GM21526 (cell line): ENCODE results near the gene C4orf46.
A peak's percentile ranks its signal among the peaks of the same experiment; 100 is the strongest.

Source experiments
- ATAC-seq: cut with Tn5 transposase; IDR thresholded peaks from one replicate; pipeline ENCODE4 v1.9.1; 2021; ENCODE audit warnings: moderate library complexity; ENCODE audit not compliant: unreplicated experiment, low FRiP score

Gene C4orf46

GRCh38 chr4:158656439-158656838, 15.2 kb downstream of the C4orf46 start:
- ATAC-seq: no peak

- ATAC-seq: no peak
Observed at GRCh38 chr4:158652920-158653319, 18.8 kb downstream of the C4orf46 start.

GRCh38 chr4:158649111-158649680, 22.5 kb downstream of the C4orf46 start:
- ATAC-seq: no peak

DNA sequence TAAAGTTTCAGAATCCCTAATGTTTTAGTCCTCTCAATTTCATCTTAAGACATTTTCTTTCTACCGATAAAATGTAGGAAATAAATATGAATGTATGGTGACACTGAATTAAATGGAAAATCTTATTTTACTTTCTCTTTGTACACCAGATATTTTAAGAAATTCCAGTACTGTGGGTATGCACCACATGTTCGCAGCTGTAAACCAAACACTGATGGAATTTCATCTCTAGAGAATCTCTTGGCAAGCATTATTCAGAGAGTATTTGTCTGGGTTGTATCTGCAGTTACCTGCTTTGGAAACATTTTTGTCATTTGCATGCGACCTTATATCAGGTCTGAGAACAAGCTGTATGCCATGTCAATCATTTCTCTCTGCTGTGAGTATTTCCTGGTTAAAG, 26.9 kb downstream of the C4orf46 start:
- ATAC-seq: no peak

DNA sequence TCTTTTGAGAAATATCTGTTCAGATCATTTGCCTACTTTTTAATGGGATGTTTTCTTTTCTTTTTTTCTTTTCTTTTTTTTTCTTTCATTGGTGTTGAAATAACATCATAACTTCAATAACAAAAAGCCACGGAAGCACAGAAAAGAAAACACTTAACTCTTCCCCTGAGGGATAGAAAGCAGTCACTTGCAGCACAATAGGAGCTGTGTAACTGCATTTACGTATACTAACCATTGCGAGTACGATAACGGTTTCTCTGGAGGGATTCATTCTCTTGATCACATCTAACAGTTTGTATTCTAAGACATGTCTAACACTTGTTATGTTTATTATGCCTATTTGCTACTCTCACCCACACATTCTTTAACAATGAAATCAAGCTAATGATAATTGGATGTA, 27.3 kb downstream of the C4orf46 start:
- ATAC-seq: no peak

DNA sequence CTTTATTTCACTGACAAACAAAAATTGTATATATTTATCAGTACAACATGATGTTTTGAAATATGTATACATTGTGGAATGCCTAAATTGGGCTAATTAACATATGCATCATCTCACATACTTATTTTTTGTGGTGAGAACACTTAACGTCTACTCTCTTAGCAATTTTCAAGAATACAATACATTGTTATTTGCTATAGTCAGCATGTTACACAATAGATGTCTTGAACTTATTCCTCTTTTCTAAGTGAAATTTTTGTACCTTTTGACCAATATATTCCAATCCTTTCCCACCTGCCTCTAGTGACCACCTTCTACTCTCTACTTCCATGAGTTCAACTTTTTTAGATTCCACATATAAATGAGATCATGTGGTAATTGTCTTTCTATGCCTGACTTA, 35.1 kb downstream of the C4orf46 start:
- no peak for ATAC-seq

- ATAC-seq: no peak
Observed at GRCh38 chr4:158630893-158631292, 40.8 kb downstream of the C4orf46 start.

DNA sequence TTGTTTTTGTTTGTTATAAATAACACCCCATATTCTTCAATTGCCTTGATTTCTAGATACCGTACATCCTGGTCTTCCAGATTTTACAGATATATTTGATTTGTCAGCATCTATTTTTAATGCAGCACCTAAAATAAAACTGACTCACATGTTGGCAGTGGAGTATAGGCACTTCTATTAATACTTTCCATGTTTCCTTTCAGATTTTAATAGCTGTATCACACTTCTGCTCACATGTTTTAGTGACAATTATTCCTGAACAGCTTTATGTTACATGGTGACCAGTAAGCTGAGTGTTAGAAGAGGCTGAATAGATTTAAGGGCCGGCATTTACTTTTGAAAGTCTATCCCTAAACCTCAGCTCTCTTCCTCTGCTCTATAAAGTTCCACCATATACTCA, 46.1 kb downstream of the C4orf46 start:
- ATAC-seq: no peak

DNA sequence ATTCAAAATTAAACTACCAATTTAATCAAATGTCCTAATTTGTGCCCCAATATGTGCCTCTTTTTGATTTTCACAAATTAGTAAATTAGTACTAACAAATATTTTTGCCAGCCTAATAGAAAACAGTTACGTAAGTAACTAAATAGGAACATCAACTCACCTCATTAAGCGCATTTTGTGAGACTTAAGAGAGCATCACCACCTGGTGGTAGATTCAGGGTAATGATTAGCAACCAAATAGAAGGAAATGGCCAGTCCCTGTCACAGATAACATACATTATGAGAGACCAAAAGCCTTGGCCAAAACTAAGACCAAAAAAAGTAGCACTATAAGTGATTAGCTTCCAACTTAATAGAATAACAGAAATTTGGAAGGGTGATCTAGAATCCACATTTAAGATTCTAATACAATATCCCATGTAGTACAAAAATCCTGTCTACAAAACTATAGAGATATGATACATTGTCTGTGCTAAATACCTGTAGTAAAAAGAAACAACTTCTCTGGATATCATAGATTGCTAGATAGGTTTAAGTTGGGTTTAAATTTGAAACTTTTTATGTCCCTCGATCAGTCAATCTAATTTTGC, 46.7 kb downstream of the C4orf46 start:
- peak; percentile 95 for ATAC-seq

GRCh38 chr4:158622251-158622650, 49.4 kb downstream of the C4orf46 start:
- ATAC-seq: no peak

DNA sequence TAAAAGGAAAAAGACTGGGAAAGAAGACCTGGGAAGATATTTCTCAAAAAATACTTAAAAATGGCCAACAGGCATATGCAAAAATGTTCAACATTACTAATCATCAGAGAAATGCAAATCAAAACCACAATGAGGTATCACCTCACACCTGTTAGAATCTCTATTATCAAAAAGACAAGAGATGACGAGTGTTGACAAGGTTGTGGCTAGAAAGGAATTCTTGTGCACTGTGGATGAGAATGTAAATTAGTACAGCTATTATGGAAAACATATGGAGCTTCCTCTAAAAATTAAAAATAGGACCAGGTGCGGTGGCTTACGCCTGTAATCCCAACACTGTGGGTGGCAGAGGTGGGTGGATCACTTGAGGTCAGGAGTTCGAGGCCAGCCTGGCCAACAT, 50.0 kb downstream of the C4orf46 start:
- ATAC-seq: no peak

GRCh38 chr4:158617956-158618355, 53.7 kb downstream of the C4orf46 start:
- no peak for ATAC-seq
